Transverse colon (tissue), 4 donors: Measurements from ENCODE around the gene RHO. TPM values are rescaled to one million over a fixed set of nuclear protein-coding genes. Genes with fewer than 3 reads are reported as not detected.

Experiments used
- DNase-seq: peaks from one replicate; pipeline ENCODE4 v3.0.0-alpha.2; 2019
- H3K27ac ChIP-seq, 4 donors: fragments of 200-600 bp; sonication (generic); 2 replicates each; pipeline ENCODE4 v1.5.1; 2016 to 2018; ENCODE audit warnings: inconsistent platforms in 4 of 4
- H3K27me3 ChIP-seq: fragments of 200-600 bp; sonication (generic); 2 replicates; pipeline ENCODE4 v1.5.1; 2017; ENCODE audit warnings: inconsistent platforms
- H3K36me3 ChIP-seq, 4 donors: fragments of 200-600 bp; sonication (generic); 2 replicates each; pipeline ENCODE4 v1.5.1; 2017 to 2019; ENCODE audit warnings: inconsistent platforms in 4 of 4
- H3K4me1 ChIP-seq, 4 donors: fragments of 200-600 bp; sonication (generic); 2 replicates each; pipeline ENCODE4 v1.5.1; 2017 to 2020; ENCODE audit warnings: inconsistent platforms in 4 of 4
- H3K4me3 ChIP-seq, 4 donors: fragments of 200-600 bp; sonication (generic); 1 replicate in 1 of 4; 2 replicates in 3 of 4; pipeline versions ENCODE4 v1.5.1 to v1.6.1; 2017 to 2019; ENCODE audit warnings: inconsistent platforms in 4 of 4
- H3K9me3 ChIP-seq, 2 donors: fragments of 200-600 bp; sonication (generic); 2 replicates each; pipeline ENCODE4 v1.5.1; 2017 to 2019; ENCODE audit warnings: inconsistent platforms in 2 of 2
- CTCF ChIP-seq, 5 experiments: fragments of 200-600 bp in 3 of 5; fragments of 450-650 bp in 2 of 5; sonication (generic) in 3 of 5; IDR thresholded peaks; 1 replicate in 2 of 5; 2 replicates in 3 of 5; pipeline ENCODE4 v1.5.1; 2016 to 2017; ENCODE audit warnings: antibody characterized with exemption in 5 of 5, inconsistent platforms in 3 of 5, mild to moderate bottlenecking in 2 of 5, moderate library complexity in 1 of 5
- EP300 ChIP-seq: sonication (generic); formaldehyde crosslinking; IDR thresholded peaks from one replicate; pipeline ENCODE4 v1.6.1; 2017; ENCODE audit warnings: antibody characterized with exemption, low read depth
- POLR2A ChIP-seq: fragments of 450-650 bp; IDR thresholded peaks from one replicate; pipeline ENCODE4 v1.6.1; 2016; ENCODE audit warnings: antibody characterized with exemption, mild to moderate bottlenecking, moderate library complexity
- POLR2AphosphoS5 ChIP-seq, 3 donors: sonication (generic); formaldehyde crosslinking; IDR thresholded peaks; one replicate each; pipeline ENCODE4 v1.6.1; 2016; ENCODE audit warnings: antibody characterized with exemption in 3 of 3
- WGBS, 2 donors: methylation state at CpG; one replicate each; pipeline ENCODE4 v1.1.5; 2018; ENCODE audit warnings: low coverage in 1 of 2; 5-methylcytosine and 5-hydroxymethylcytosine counted together
- in situ Hi-C, 4 donors: fragments of 200-750 bp; cut with MboI; loops; one replicate each; pipeline versions ENCODE4 v1.15.0 to v1.15.1; 2017; ENCODE audit warnings: low sequenced_read_pairs in 3 of 4, low pct_ligation_motif_present in 1 of 4, low pct_unique_long_range_greater_than_20kb in 1 of 4
- intact Hi-C: fragments of 100-400 bp; cut with DNase I; formaldehyde crosslinking; loops from one replicate; pipeline ENCODE4 v1.15.1; 2023; ENCODE audit warnings: low total_unique reads
- total RNA-seq, 4 donors: library from RNA; depleted of rRNA; stranded (reverse); fragments of >200 nt; gene quantifications; one replicate each; pipeline ENCODE4 v1.1.0, GENCODE V29; 2016

RHO gene
- total RNA-seq, 4 donors from 2014 or later: not detected

GRCh38 chr3:129526121-129526900 is 2.1 kb upstream of the RHO start:
- H3K27me3 ChIP-seq: no peaks in the 10 kb centered on the region
- in situ Hi-C loops (no loop called here), intact Hi-C loops (no loop called here)
- no peaks in the 10 kb centered on the region for H3K9me3 ChIP-seq
- no peak overlapping the region for H3K4me3 ChIP-seq
- 76 to 82% methylated on average over 2 to 12 of the region's 12 CpGs for WGBS, 2 donors
- DNase-seq: no peak
- no peaks in the 10 kb centered on the region for H3K4me1 ChIP-seq
- TF ChIP-seq EP300 (no peak), POLR2A (no peak), POLR2AphosphoS5 (IDR thresholded peaks at IDR 0.05) (no peak), CTCF (IDR thresholded peaks at IDR 0.05) (no peak)
- H3K27ac ChIP-seq: no peak overlapping the region
- no peaks in the 10 kb centered on the region for H3K36me3 ChIP-seq

GRCh38 chr3:129527262-129527661 is 1.2 kb upstream of the RHO start:
- intact Hi-C loops: no loop called here

DNA sequence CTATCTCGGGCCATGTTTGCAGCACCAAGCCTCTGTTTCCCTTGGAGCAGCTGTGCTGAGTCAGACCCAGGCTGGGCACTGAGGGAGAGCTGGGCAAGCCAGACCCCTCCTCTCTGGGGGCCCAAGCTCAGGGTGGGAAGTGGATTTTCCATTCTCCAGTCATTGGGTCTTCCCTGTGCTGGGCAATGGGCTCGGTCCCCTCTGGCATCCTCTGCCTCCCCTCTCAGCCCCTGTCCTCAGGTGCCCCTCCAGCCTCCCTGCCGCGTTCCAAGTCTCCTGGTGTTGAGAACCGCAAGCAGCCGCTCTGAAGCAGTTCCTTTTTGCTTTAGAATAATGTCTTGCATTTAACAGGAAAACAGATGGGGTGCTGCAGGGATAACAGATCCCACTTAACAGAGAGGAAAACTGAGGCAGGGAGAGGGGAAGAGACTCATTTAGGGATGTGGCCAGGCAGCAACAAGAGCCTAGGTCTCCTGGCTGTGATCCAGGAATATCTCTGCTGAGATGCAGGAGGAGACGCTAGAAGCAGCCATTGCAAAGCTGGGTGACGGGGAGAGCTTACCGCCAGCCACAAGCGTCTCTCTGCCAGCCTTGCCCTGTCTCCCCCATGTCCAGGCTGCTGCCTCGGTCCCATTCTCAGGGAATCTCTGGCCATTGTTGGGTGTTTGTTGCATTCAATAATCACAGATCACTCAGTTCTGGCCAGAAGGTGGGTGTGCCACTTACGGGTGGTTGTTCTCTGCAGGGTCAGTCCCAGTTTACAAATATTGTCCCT is 1.2 kb downstream of the RHO start:
- in situ Hi-C loops: no loop called here
- 81 to 92% methylated on average over 5 to 12 of the region's 12 CpGs for WGBS, 2 donors
- H3K4me3 ChIP-seq: no peak overlapping the region
- TF ChIP-seq CTCF (IDR thresholded peaks at IDR 0.05) (no peak), EP300 (no peak), POLR2A (no peak), POLR2AphosphoS5 (IDR thresholded peaks at IDR 0.05) (no peak)
- no peak overlapping the region for H3K27ac ChIP-seq
- no peaks in the 10 kb centered on the region for H3K4me1 ChIP-seq
- intact Hi-C loops: no loop called here
- no peaks in the 10 kb centered on the region for H3K36me3 ChIP-seq
- no peaks in the 10 kb centered on the region for H3K9me3 ChIP-seq
- no peaks in the 10 kb centered on the region for H3K27me3 ChIP-seq
- no peak for DNase-seq

More at GRCh38 chr3:129527262-129527661, 1.2 kb upstream of the RHO start:
- H3K4me3 ChIP-seq: no peak overlapping the region
- TF ChIP-seq EP300: no peak
- no peak for TF ChIP-seq POLR2AphosphoS5 (IDR thresholded peaks at IDR 0.05)
- TF ChIP-seq POLR2A: no peak
- TF ChIP-seq CTCF (IDR thresholded peaks at IDR 0.05): no peak
- H3K27ac ChIP-seq: no peak overlapping the region
- in situ Hi-C loops: no loop called here
- H3K4me1 ChIP-seq: no peaks in the 10 kb centered on the region
- H3K27me3 ChIP-seq: no peaks in the 10 kb centered on the region
- H3K9me3 ChIP-seq: no peaks in the 10 kb centered on the region
- 90 to 95% methylated on average over 4 to 11 of the region's 11 CpGs for WGBS, 2 donors
- H3K36me3 ChIP-seq: no peaks in the 10 kb centered on the region
- DNase-seq: no peak

GRCh38 chr3:129530251-129530791 is 1.9 kb downstream of the RHO start:
- DNase-seq: no peak
- Histone ChIP-seq H3K27me3 (no peaks in the 10 kb centered on the region), H3K4me3 (no peak overlapping the region), H3K9me3 (no peaks in the 10 kb centered on the region), H3K36me3 (no peaks in the 10 kb centered on the region), H3K4me1 (no peaks in the 10 kb centered on the region), H3K27ac (no peak overlapping the region)
- in situ Hi-C loops: no loop called here
- intact Hi-C loops: no loop called here
- TF ChIP-seq POLR2A: no peak
- no peak for TF ChIP-seq POLR2AphosphoS5 (IDR thresholded peaks at IDR 0.05)
- 56 to 58% methylated on average over 4 to 6 of the region's 6 CpGs for WGBS, 2 donors
